Neuronal stem cell (in vitro differentiated cells): ENCODE data around the gene THAP5.

Experiments used
- DNase-seq: peaks from one replicate; pipeline ENCODE4 v3.0.0-alpha.2; 2013; ENCODE audit warnings: low spot score
- H2AFZ ChIP-seq: one replicate; pipeline ENCODE4 v1.6.1; 2013; ENCODE audit warnings: mild to moderate bottlenecking, low read length, inconsistent platforms
- H2AK5ac ChIP-seq: 2 replicates; pipeline ENCODE4 v1.6.1; 2013; ENCODE audit warnings: low read depth, mild to moderate bottlenecking, inconsistent platforms, low read length, moderate library complexity, mixed read lengths
- H2BK120ac ChIP-seq: 2 replicates; pipeline ENCODE4 v1.6.1; 2013; ENCODE audit warnings: low read depth, mild to moderate bottlenecking, inconsistent platforms, low read length, moderate library complexity, mixed read lengths
- H2BK12ac ChIP-seq: one replicate; pipeline ENCODE4 v1.6.1; 2013; ENCODE audit warnings: low read length, inconsistent platforms
- H2BK15ac ChIP-seq: 2 replicates; pipeline ENCODE4 v1.6.1; 2013; ENCODE audit warnings: mild to moderate bottlenecking, low read length, inconsistent platforms, mixed read lengths
- H2BK5ac ChIP-seq: one replicate; pipeline ENCODE4 v1.6.1; 2013; ENCODE audit warnings: inconsistent platforms, mild to moderate bottlenecking, low read length, moderate library complexity
- H3K14ac ChIP-seq: one replicate; pipeline ENCODE4 v1.6.1; 2013; ENCODE audit warnings: low read length, inconsistent platforms
- H3K18ac ChIP-seq: 2 replicates; pipeline ENCODE4 v1.6.1; 2013; ENCODE audit warnings: low read length, inconsistent platforms
- H3K23ac ChIP-seq: 2 replicates; pipeline ENCODE4 v1.6.1; 2013; ENCODE audit warnings: low read depth, mild to moderate bottlenecking, mixed read lengths, low read length, inconsistent platforms; ENCODE audit not compliant: poor library complexity
- H3K27ac ChIP-seq: replicated peaks from 3 replicates; pipeline ENCODE4 v1.5.1; 2013; ENCODE audit warnings: low read length, inconsistent platforms
- H3K27me3 ChIP-seq, 3 experiments: 2 replicates each; pipeline ENCODE4 v1.6.1; 2013; ENCODE audit warnings: low read length in 3 of 3, mild to moderate bottlenecking in 2 of 3, inconsistent platforms in 1 of 3, low read depth in 1 of 3, mixed read lengths in 1 of 3, moderate library complexity in 1 of 3; ENCODE audit not compliant: control insufficient read depth in 3 of 3, insufficient read depth in 3 of 3
- H3K36me3 ChIP-seq, 2 donors: replicated peaks in 1 of 2; 2 replicates each; pipeline ENCODE4 v1.6.1; 2013; ENCODE audit warnings: low read length in 2 of 2; ENCODE audit not compliant: control insufficient read depth in 2 of 2, insufficient read depth in 2 of 2
- H3K4ac ChIP-seq: 2 replicates; pipeline ENCODE4 v1.6.1; 2013; ENCODE audit warnings: inconsistent platforms, mild to moderate bottlenecking, low read length, moderate library complexity
- H3K4me1 ChIP-seq, 2 donors: 1 replicate in 1 of 2; 2 replicates in 1 of 2; pipeline ENCODE4 v1.6.1; 2013; ENCODE audit warnings: low read length in 2 of 2, low read depth in 1 of 2; ENCODE audit not compliant: control insufficient read depth in 2 of 2, insufficient read depth in 1 of 2
- H3K4me2 ChIP-seq: one replicate; pipeline ENCODE4 v1.6.1; 2013; ENCODE audit warnings: mild to moderate bottlenecking, low read length, inconsistent platforms; ENCODE audit not compliant: insufficient read depth, poor library complexity, severe bottlenecking
- H3K4me3 ChIP-seq, 2 donors: 2 replicates each; pipeline ENCODE4 v1.5.1; 2013; ENCODE audit warnings: low read length in 2 of 2, mild to moderate bottlenecking in 2 of 2, inconsistent platforms in 1 of 2, moderate library complexity in 1 of 2
- H3K79me1 ChIP-seq: one replicate; pipeline ENCODE4 v1.6.1; 2013; ENCODE audit warnings: low read depth, mild to moderate bottlenecking, inconsistent platforms, low read length, moderate library complexity
- H3K9ac ChIP-seq: one replicate; pipeline ENCODE4 v1.6.1; 2013; ENCODE audit warnings: mild to moderate bottlenecking, low read depth, low read length, inconsistent platforms; ENCODE audit not compliant: poor library complexity
- H3K9me3 ChIP-seq, 2 donors: replicated peaks in 1 of 2; 2 replicates each; pipeline versions ENCODE3 to v1.6.1; 2013; ENCODE audit warnings: low read length in 2 of 2, mild to moderate bottlenecking in 2 of 2, inconsistent platforms in 1 of 2, low read depth in 1 of 2, mixed read lengths in 1 of 2, moderate library complexity in 1 of 2; ENCODE audit not compliant: control insufficient read depth in 2 of 2, insufficient read depth in 1 of 2
- H4K8ac ChIP-seq: one replicate; pipeline ENCODE4 v1.6.1; 2013; ENCODE audit warnings: low read depth, mild to moderate bottlenecking, inconsistent platforms, low read length, moderate library complexity
- H4K91ac ChIP-seq: one replicate; pipeline ENCODE4 v1.6.1; 2013; ENCODE audit warnings: low read length, low read depth, mild to moderate bottlenecking, inconsistent platforms; ENCODE audit not compliant: poor library complexity
- WGBS, 2 donors: extraction: QIAGEN DNeasy Blood & Tissue Kit; methylation state at CpG; one replicate each; pipeline ENCODE4 v1.1.7; 2013; ENCODE audit warnings: missing lambda C conversion rate in 2 of 2, mixed read lengths in 1 of 2; ENCODE audit not compliant: insufficient read length in 2 of 2, insufficient replicate concordance in 1 of 2; ENCODE audit errors: extremely low coverage in 2 of 2; 5-methylcytosine and 5-hydroxymethylcytosine counted together

Gene THAP5

DNA sequence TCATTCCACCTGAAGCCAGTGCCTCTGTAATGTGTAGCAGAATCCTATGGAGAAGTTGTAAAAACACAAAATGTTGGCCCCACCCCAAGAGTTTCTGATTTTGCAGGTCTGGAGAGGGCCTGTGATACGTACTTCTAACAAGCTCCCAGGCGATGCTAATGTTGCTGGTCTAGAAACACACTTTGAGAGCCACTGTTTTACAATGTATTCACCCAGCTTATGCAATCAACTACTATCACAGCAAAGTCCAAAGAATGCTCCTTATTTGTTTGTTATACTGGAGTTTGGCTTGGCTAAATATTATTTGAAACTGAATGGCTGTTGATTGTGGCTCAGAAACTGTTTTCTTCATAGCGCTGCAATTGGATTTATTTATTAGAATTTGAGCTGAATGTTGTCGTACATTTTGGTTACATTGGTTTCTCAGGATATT lies 44.5 kb upstream of the THAP5 start:
- no peak overlapping the region for H2BK120ac ChIP-seq
- peaks cover 0 to 3% of the 10 kb centered on the region in 2 donors for H3K4me1 ChIP-seq
- no peak overlapping the region for H3K14ac ChIP-seq
- no CpG with 5 or more reads among the region's 4 CpGs for WGBS, 2 donors
- H3K27me3 ChIP-seq, result peaks cover 0 to 6% (median 0%) of the 10 kb centered on the region in 3 experiments
- H3K9ac ChIP-seq, result no peak overlapping the region
- no peak overlapping the region for H3K4me2 ChIP-seq
- no peak overlapping the region for H2AK5ac ChIP-seq
- peak overlapping the region; percentile 7 for H2AFZ ChIP-seq
- no peaks in the 10 kb centered on the region for H3K79me1 ChIP-seq
- no peak overlapping the region for H2BK5ac ChIP-seq
- no peaks in the 10 kb centered on the region for H3K36me3 ChIP-seq
- no peak overlapping the region for H2BK12ac ChIP-seq
- H3K23ac ChIP-seq, result no peak overlapping the region
- H3K18ac ChIP-seq, result no peak overlapping the region
- no peak overlapping the region for H4K91ac ChIP-seq
- no peak overlapping the region for H3K4ac ChIP-seq
- H3K4me3 ChIP-seq, result no peak overlapping the region
- no peak for DNase-seq
- H3K27ac ChIP-seq, result no peak overlapping the region
- no peaks in the 10 kb centered on the region for H3K9me3 ChIP-seq
- no peak overlapping the region for H4K8ac ChIP-seq
- no peak overlapping the region for H2BK15ac ChIP-seq

DNA sequence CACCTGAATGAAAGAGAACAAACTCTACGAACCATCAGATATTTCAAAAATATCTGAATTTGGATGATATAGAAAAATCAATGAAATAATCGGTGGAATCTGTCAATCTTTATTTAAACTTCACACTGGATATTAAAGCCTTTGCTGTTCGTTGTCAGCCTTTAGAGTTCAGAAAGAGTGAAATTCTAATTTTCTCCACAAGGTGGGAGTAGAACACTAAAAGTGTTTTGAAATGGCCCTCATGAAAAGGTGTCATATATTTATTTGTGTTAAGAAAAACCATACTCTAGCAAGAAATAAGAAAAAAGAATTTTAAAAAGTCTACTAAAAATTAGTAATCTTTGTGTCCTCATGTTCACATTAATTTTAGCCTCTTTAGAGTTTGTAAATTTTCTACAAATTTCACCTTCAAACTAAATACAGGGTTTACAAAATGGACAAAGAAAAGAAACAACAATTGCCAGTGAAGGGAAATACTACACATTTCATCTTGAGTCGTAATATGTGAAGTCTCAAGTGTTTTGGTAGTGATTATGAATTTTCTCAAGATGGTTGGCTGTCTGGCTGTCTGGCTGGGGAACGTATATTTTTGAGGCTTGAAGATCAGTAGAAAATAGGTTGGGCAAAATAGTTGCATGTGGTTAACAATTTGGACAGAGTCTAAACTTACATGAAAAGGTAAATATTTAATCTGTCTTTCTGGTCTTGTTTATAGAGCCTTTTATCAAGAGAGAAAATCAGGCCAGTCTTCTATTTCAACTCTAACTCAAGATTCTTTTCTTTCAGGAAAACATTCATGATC lies 43.8 kb upstream of the THAP5 start:
- Histone ChIP-seq H3K79me1 (no peaks in the 10 kb centered on the region), H3K9me3 (no peaks in the 10 kb centered on the region), H3K18ac (no peak overlapping the region), H2AFZ (peak overlapping the region; percentile 7), H3K27me3 (peaks cover 0 to 6% (median 0%) of the 10 kb centered on the region in 3 experiments), H2BK120ac (no peak overlapping the region), H4K91ac (no peak overlapping the region), H3K14ac (no peak overlapping the region), H3K4me2 (no peak overlapping the region), H4K8ac (no peak overlapping the region), H3K36me3 (no peaks in the 10 kb centered on the region), H3K27ac (no peak overlapping the region), H2BK12ac (no peak overlapping the region), H3K4me3 (no peak overlapping the region), H3K4ac (no peak overlapping the region), H2BK5ac (no peak overlapping the region), H3K9ac (no peak overlapping the region), H3K23ac (no peak overlapping the region), H3K4me1 (peaks cover 0 to 3% of the 10 kb centered on the region in 2 donors), H2AK5ac (no peak overlapping the region), H2BK15ac (no peak overlapping the region)
- DNase-seq, result peak; percentile 52
- WGBS, 2 donors, result no CpG with 5 or more reads among the region's 5 CpGs

DNA sequence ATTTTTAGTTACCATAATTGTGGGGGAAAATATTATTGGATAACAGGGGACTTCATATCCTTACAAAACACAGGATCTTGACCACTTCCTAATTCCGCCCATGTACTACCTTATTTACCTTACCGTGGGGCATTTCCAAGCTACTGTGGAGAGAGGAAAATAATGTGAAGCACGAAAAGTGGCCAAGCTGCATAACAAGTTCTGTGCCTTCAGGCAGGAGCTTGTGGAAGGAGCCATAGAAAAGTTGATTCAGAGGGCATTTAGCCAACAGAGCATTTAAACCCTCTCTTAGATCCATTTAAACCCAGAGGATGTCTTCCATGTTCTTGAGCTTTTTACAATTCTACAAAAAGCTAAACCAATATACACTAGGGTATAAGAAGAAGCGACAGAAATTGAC lies 41.8 kb upstream of the THAP5 start:
- WGBS, 2 donors, result no CpG with 5 or more reads among the region's 4 CpGs
- H3K14ac ChIP-seq, result no peak overlapping the region
- H3K27ac ChIP-seq, result no peak overlapping the region

DNA sequence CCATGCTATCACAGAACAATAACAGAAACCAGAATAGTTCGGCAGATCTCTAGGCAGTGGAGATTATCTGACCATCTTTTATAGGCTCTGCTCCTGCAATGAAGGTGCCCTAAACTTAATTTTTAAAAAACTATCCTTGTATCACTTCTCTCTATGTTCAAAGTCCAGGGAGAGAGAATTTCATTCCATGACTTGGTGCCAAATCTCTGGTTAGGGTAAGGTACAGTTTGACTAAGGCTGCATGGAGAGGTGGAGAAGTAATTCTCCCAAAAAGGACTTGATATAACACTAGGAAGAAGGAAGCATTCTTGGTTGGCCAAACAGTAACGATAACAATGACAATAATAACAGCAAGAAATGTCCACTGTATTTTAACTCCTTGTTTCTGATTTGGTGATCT lies 40.1 kb upstream of the THAP5 start:
- no CpG with 5 or more reads among the region's 2 CpGs for WGBS, 2 donors
- Histone ChIP-seq H2BK15ac (no peak overlapping the region), H2AK5ac (no peak overlapping the region), H2AFZ (no peak overlapping the region), H3K79me1 (no peaks in the 10 kb centered on the region), H3K27ac (no peak overlapping the region), H2BK5ac (no peak overlapping the region), H3K9ac (no peak overlapping the region), H3K36me3 (no peaks in the 10 kb centered on the region), H3K4me2 (no peak overlapping the region), H4K8ac (no peak overlapping the region), H2BK12ac (no peak overlapping the region), H2BK120ac (no peak overlapping the region), H3K27me3 (peaks cover 0 to 6% (median 0%) of the 10 kb centered on the region in 3 experiments), H3K4ac (no peak overlapping the region), H3K4me1 (peaks cover 0 to 3% of the 10 kb centered on the region in 2 donors), H3K14ac (no peak overlapping the region), H3K9me3 (no peaks in the 10 kb centered on the region), H3K4me3 (no peak overlapping the region), H3K18ac (no peak overlapping the region), H4K91ac (no peak overlapping the region), H3K23ac (no peak overlapping the region)
- DNase-seq, result no peak

More for the DNA sequence above, 41.8 kb upstream of the THAP5 start:
- Histone ChIP-seq H3K4me1 (peaks cover 0 to 3% of the 10 kb centered on the region in 2 donors), H3K79me1 (no peaks in the 10 kb centered on the region), H2BK15ac (no peak overlapping the region), H3K4me2 (no peak overlapping the region), H2BK12ac (no peak overlapping the region), H3K23ac (no peak overlapping the region), H3K4ac (no peak overlapping the region), H2BK120ac (no peak overlapping the region), H4K91ac (no peak overlapping the region), H4K8ac (no peak overlapping the region), H2BK5ac (no peak overlapping the region), H2AFZ (no peak overlapping the region), H3K27me3 (peaks cover 0 to 6% (median 0%) of the 10 kb centered on the region in 3 experiments), H3K4me3 (no peak overlapping the region), H2AK5ac (no peak overlapping the region), H3K18ac (no peak overlapping the region), H3K9ac (no peak overlapping the region), H3K9me3 (no peaks in the 10 kb centered on the region), H3K36me3 (no peaks in the 10 kb centered on the region)
- no peak for DNase-seq
